GM12874 (cell line): Measurements from ENCODE around the gene GLRX5.
A peak's percentile ranks its signal among the peaks of the same experiment; 100 is the strongest.

ENCODE experiments used
- CTCF ChIP-seq: IDR thresholded peaks from 2 replicates; pipeline ENCODE4 v1.5.1; 2011; ENCODE audit warnings: low read depth, mild to moderate bottlenecking, control low read depth, low read length, moderate library complexity; ENCODE audit not compliant: insufficient read depth

The GLRX5 gene

GRCh38 chr14:95515080-95515489, 19.8 kb upstream of the GLRX5 start:
- TF ChIP-seq CTCF = no peak

GRCh38 chr14:95515596-95516552, 19.0 kb upstream of the GLRX5 start:
- peak; percentile 69 for TF ChIP-seq CTCF

GRCh38 chr14:95516554-95517181, 18.2 kb upstream of the GLRX5 start, which contains the start of gene SYNE3:
SYNE3 (minus strand) TSS chr14:95516650; CDS start chr14:95475821, 40,829 bp downstream.
- no peak for TF ChIP-seq CTCF

- TF ChIP-seq CTCF = no peak
Observed at GRCh38 chr14:95518045-95518751, 16.7 kb upstream of the GLRX5 start.

GRCh38 chr14:95519699-95520098, 15.2 kb upstream of the GLRX5 start:
- TF ChIP-seq CTCF = no peak

GRCh38 chr14:95520346-95520745, 14.5 kb upstream of the GLRX5 start:
- no peak for TF ChIP-seq CTCF

- no peak for TF ChIP-seq CTCF
Observed at GRCh38 chr14:95521001-95521400, 13.8 kb upstream of the GLRX5 start.
